Endodermal cell (in vitro differentiated cells): ENCODE data around the gene LRSAM1. TPM values are rescaled to one million over a fixed set of nuclear protein-coding genes. Genes with fewer than 3 reads are reported as not detected.

ENCODE experiments used
- DNase-seq: peaks from one replicate; pipeline ENCODE4 v3.0.0-alpha.2; 2017
- H3K27ac ChIP-seq: 2 replicates; pipeline ENCODE4 v1.5.1; 2013; ENCODE audit warnings: mild to moderate bottlenecking, low read depth, low read length, moderate library complexity
- H3K27me3 ChIP-seq: 2 replicates; pipeline ENCODE4 v1.6.1; 2013; ENCODE audit warnings: mild to moderate bottlenecking, low read length, moderate library complexity; ENCODE audit not compliant: insufficient read depth, control insufficient read depth, poor library complexity, severe bottlenecking
- H3K36me3 ChIP-seq: 2 replicates; pipeline ENCODE4 v1.7.0; 2013; ENCODE audit warnings: mild to moderate bottlenecking, low read length, moderate library complexity; ENCODE audit not compliant: control insufficient read depth, insufficient read depth
- H3K4me1 ChIP-seq: one replicate; pipeline ENCODE4 v1.7.0; 2013; ENCODE audit warnings: low read length; ENCODE audit not compliant: control insufficient read depth, insufficient read depth
- H3K4me3 ChIP-seq: 2 replicates; pipeline ENCODE4 v1.5.1; 2013; ENCODE audit warnings: mild to moderate bottlenecking, low read length, moderate library complexity
- H3K9ac ChIP-seq: 2 replicates; pipeline ENCODE4 v1.6.1; 2013; ENCODE audit warnings: mild to moderate bottlenecking, low read length, moderate library complexity; ENCODE audit not compliant: poor library complexity, severe bottlenecking; ENCODE audit errors: extremely low read depth
- H3K9me3 ChIP-seq: 2 replicates; pipeline ENCODE4 v1.6.1; 2013; ENCODE audit warnings: mild to moderate bottlenecking, low read length, moderate library complexity; ENCODE audit not compliant: control insufficient read depth
- H3K27ac Mint-ChIP-seq: 2 replicates; pipeline ENCODE4 v1.8.0; 2020; ENCODE audit warnings: mixed read lengths
- H3K27me3 Mint-ChIP-seq: 2 replicates; pipeline ENCODE4 v1.8.0; 2021; ENCODE audit warnings: mild to moderate bottlenecking, mixed read lengths; ENCODE audit not compliant: insufficient read depth
- H3K36me3 Mint-ChIP-seq: 2 replicates; pipeline ENCODE4 v1.8.0; 2020; ENCODE audit warnings: low read depth, mixed read lengths
- H3K4me1 Mint-ChIP-seq: 2 replicates; pipeline ENCODE4 v1.8.0; 2020; ENCODE audit warnings: mixed read lengths
- H3K4me3 Mint-ChIP-seq: 2 replicates; pipeline ENCODE4 v1.8.0; 2020; ENCODE audit warnings: mild to moderate bottlenecking, moderate library complexity, mixed read lengths
- H3K9me3 Mint-ChIP-seq: 2 replicates; pipeline ENCODE4 v1.8.0; 2020; ENCODE audit warnings: mild to moderate bottlenecking, mixed read lengths
- WGBS, 2 experiments: methylation state at CpG; one replicate each; pipeline versions ENCODE4 v1.1.5 to v1.1.7; 2013; ENCODE audit warnings: missing lambda C conversion rate in 2 of 2, mixed read lengths in 1 of 2; ENCODE audit not compliant: insufficient coverage in 1 of 2, insufficient read length in 1 of 2; 5-methylcytosine and 5-hydroxymethylcytosine counted together
- total RNA-seq, 2 donors: library from RNA; stranded (reverse); fragmentation: NEBNext Ultra II Directional in 1 of 2; extraction: Animal tissue kit (Norgen Biotek cat#: 25700) in 1 of 2; gene quantifications; 2 replicates in 1 of 2; 3 replicates in 1 of 2; pipeline ENCODE4 v1.2.1, GENCODE V29; 2021
- TF ChIP-seq, protein P1 (sequence below): fragments of 200-600 bp; sonication (generic); conservative IDR thresholded peaks from 2 replicates; pipeline ENCODE4 v1.5.0; 2021; ENCODE audit warnings: antibody characterized with exemption, mild to moderate bottlenecking

The LRSAM1 gene
- total RNA-seq, 2 donors from 2014 or later = 18.4 to 19.8 TPM

DNA sequence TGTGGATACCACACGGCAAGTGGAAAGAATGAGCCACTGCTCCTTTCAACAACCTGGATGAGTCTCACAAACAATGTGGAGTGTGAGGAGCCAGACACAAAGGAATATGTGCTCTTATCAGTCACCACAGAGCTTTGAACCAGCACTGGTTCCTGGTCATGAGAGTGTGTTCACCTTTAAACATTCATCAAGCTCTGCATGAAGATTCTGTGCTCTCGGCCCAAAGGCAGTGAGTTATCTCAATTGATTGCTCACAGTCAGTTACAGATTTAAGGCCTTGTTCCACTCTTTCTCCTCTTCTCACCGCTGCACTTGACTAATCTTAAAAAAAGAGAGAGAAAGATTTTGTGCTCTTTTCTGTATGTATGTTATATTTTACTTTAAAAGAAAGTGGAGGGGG is 19.4 kb downstream of the LRSAM1 start:
- no peaks in the 10 kb centered on the region for H3K4me1 ChIP-seq
- H3K27me3 ChIP-seq = no peaks in the 10 kb centered on the region
- no peak overlapping the region for H3K9ac ChIP-seq
- Mint-ChIP-seq H3K27ac (no peak overlapping the region), H3K36me3 (peaks cover 33% of the 10 kb centered on the region), H3K4me3 (no peak overlapping the region), H3K27me3 (no peaks in the 10 kb centered on the region), H3K9me3 (no peaks in the 10 kb centered on the region), H3K4me1 (no peaks in the 10 kb centered on the region)
- DNase-seq = no peak
- H3K4me3 ChIP-seq = no peak overlapping the region
- H3K36me3 ChIP-seq = peaks cover 21% of the 10 kb centered on the region
- 88 to 96% methylated on average over 1 to 2 of the region's 3 CpGs for WGBS, 2 experiments
- TF ChIP-seq, protein P1, sequence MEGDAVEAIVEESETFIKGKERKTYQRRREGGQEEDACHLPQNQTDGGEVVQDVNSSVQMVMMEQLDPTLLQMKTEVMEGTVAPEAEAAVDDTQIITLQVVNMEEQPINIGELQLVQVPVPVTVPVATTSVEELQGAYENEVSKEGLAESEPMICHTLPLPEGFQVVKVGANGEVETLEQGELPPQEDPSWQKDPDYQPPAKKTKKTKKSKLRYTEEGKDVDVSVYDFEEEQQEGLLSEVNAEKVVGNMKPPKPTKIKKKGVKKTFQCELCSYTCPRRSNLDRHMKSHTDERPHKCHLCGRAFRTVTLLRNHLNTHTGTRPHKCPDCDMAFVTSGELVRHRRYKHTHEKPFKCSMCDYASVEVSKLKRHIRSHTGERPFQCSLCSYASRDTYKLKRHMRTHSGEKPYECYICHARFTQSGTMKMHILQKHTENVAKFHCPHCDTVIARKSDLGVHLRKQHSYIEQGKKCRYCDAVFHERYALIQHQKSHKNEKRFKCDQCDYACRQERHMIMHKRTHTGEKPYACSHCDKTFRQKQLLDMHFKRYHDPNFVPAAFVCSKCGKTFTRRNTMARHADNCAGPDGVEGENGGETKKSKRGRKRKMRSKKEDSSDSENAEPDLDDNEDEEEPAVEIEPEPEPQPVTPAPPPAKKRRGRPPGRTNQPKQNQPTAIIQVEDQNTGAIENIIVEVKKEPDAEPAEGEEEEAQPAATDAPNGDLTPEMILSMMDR = no peak
- H3K27ac ChIP-seq = no peak overlapping the region
- H3K9me3 ChIP-seq = no peaks in the 10 kb centered on the region

DNA sequence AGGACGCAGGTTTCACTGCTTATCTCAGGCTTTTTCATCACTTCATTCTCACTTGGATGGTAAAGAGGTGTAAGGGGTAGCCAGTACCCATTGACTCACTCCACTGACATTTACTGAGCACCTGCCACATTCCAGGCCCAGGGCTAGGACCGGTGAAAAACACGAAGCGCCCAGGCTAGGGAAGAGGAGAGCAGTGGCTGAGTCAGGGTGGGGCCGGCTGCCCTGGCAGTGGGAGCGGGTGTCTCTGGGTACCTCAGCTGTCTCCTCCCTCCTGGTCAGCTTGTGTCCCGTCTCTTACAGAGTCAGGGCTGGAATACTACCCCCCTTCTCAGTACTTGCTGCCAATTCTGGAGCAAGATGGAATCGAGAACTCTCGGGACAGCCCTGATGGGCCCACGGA is 22.2 kb downstream of the LRSAM1 start:
- no peak for DNase-seq
- no peak overlapping the region for H3K27ac Mint-ChIP-seq
- WGBS, 2 experiments = 95 to 100% methylated on average over 5 to 10 of the region's 10 CpGs
- no peaks in the 10 kb centered on the region for H3K27me3 ChIP-seq
- peaks cover 24% of the 10 kb centered on the region for H3K36me3 Mint-ChIP-seq
- no peak overlapping the region for H3K4me3 ChIP-seq
- H3K9me3 Mint-ChIP-seq = no peaks in the 10 kb centered on the region
- no peaks in the 10 kb centered on the region for H3K4me1 Mint-ChIP-seq
- H3K27ac ChIP-seq = no peak overlapping the region
- H3K27me3 Mint-ChIP-seq = no peaks in the 10 kb centered on the region
- H3K9me3 ChIP-seq = no peaks in the 10 kb centered on the region
- H3K4me1 ChIP-seq = no peaks in the 10 kb centered on the region
- H3K36me3 ChIP-seq = peaks cover 13% of the 10 kb centered on the region
- H3K4me3 Mint-ChIP-seq = no peak overlapping the region
- TF ChIP-seq, protein P1 = no peak
- no peak overlapping the region for H3K9ac ChIP-seq

DNA sequence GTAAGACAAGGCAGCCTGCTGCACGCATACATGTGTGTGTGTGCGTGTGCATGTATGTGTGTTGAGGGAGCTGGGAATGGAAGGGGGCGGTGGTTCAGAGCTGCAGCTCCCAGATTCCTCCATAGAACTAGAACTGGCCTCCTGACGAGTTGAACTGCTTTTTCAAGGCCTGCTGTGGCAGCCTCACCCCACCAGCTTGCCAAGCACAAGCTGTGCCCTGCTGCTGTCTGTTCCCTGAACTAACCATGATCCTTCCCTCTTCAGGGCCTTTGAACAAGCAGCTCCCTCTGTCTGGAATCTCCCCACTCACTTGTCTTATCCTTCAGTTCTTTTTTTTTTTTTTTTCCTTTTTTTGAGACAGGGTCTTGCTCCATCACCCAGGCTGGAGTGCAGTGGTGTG is 22.6 kb downstream of the LRSAM1 start:
- no peak for DNase-seq
- Histone ChIP-seq H3K36me3 (peaks cover 16% of the 10 kb centered on the region), H3K27me3 (no peaks in the 10 kb centered on the region), H3K27ac (no peak overlapping the region), H3K4me3 (no peak overlapping the region), H3K9me3 (no peaks in the 10 kb centered on the region), H3K9ac (no peak overlapping the region), H3K4me1 (no peaks in the 10 kb centered on the region)
- H3K36me3 Mint-ChIP-seq = peaks cover 25% of the 10 kb centered on the region
- no peaks in the 10 kb centered on the region for H3K9me3 Mint-ChIP-seq
- H3K4me3 Mint-ChIP-seq = no peak overlapping the region
- no peaks in the 10 kb centered on the region for H3K27me3 Mint-ChIP-seq
- H3K27ac Mint-ChIP-seq = no peak overlapping the region
- TF ChIP-seq, protein P1 = no peak
- no peaks in the 10 kb centered on the region for H3K4me1 Mint-ChIP-seq
- 93 to 95% methylated on average over 3 to 4 of the region's 4 CpGs for WGBS, 2 experiments
